GM20431 (cell line): ENCODE measurements around the gene CBX1.
"Not testable (repeated sequence)": the region's sequence is repeated elsewhere in the genome, so short reads cannot be mapped to it uniquely, and the experiment has no call there.

ENCODE experiments used
- in situ Hi-C: fragments of 300-500 bp; cut with MseI, MboI; formaldehyde crosslinking; loops from one replicate; pipeline ENCODE4 v1.15.0; 2020; ENCODE audit warnings: low sequenced_read_pairs; ENCODE audit not compliant: unreplicated experiment

Gene CBX1

GRCh38 chr17:48054238-48055185 is 46.8 kb downstream of the CBX1 start:
- in situ Hi-C loops: no loop called here

GRCh38 chr17:48053758-48054237 is 47.5 kb downstream of the CBX1 start:
- in situ Hi-C loops: no loop called here

- in situ Hi-C loops: no loop called here
Measured at GRCh38 chr17:48052956-48053757, 48.1 kb downstream of the CBX1 start.

GRCh38 chr17:48051706-48052486 is 49.4 kb downstream of the CBX1 start:
- in situ Hi-C loops: no loop called here

- in situ Hi-C loops: no loop called here
Measured at GRCh38 chr17:48051283-48051682, 50.0 kb downstream of the CBX1 start.

- in situ Hi-C loops: no loop called here
Measured at GRCh38 chr17:48048384-48049126, 52.7 kb downstream of the CBX1 start.

GRCh38 chr17:48047741-48048383 is 53.4 kb downstream of the CBX1 start, which contains the start of gene NFE2L1:
TSS of gene NFE2L1 (plus strand) at chr17:48048359. CDS start at chr17:48051119, 2,760 bp downstream.
- in situ Hi-C loops: no loop called here

GRCh38 chr17:48047113-48047740 is 54.1 kb downstream of the CBX1 start:
- in situ Hi-C loops: no loop called here

- in situ Hi-C loops: no loop called here
Measured at GRCh38 chr17:48046296-48046695, 55.0 kb downstream of the CBX1 start.

- in situ Hi-C loops: no loop called here
Measured at GRCh38 chr17:48045316-48046001, 55.8 kb downstream of the CBX1 start.

GRCh38 chr17:48044851-48045250 is 56.4 kb downstream of the CBX1 start:
- in situ Hi-C loops: no loop called here

- in situ Hi-C loops: no loop called here
Measured at GRCh38 chr17:48043176-48043575, 58.1 kb downstream of the CBX1 start.

GRCh38 chr17:48038687-48039086 is 62.6 kb downstream of the CBX1 start:
- in situ Hi-C loops: no loop called here

- in situ Hi-C loops: no loop called here
Measured at GRCh38 chr17:48037838-48038323, 63.4 kb downstream of the CBX1 start.

GRCh38 chr17:48037036-48037837 is 64.0 kb downstream of the CBX1 start, which contains the start of gene COPZ2:
TSS of gene COPZ2 (minus strand) at chr17:48037797. CDS start at chr17:48037777, 20 bp downstream.
- in situ Hi-C loops: no loop called here

- in situ Hi-C loops: no loop called here
Measured at GRCh38 chr17:48036693-48037035, 64.6 kb downstream of the CBX1 start.

- in situ Hi-C loops: not testable (repeated sequence)
Measured at GRCh38 chr17:48034734-48035133, 66.5 kb downstream of the CBX1 start.
